T-helper 17 cell (primary cell): ENCODE data around the gene GHITM. TPM values are rescaled to one million over a fixed set of nuclear protein-coding genes. Genes with fewer than 3 reads are reported as not detected.
"Not testable (repeated sequence)": the region's sequence is repeated elsewhere in the genome, so short reads cannot be mapped to it uniquely, and the experiment has no call there.

ENCODE experiments used
- ATAC-seq: fragments of 150-1000 bp; cut with Tn5 transposase; 2 replicates; pipeline ENCODE4 v1.10.0; 2021; ENCODE audit warnings: mild to moderate bottlenecking, moderate library complexity
- DNase-seq, 3 donors: peaks; one replicate each; pipeline versions ENCODE4 v3.0.0 to v3.0.0-alpha.2; 2020 to 2021
- H3K9me3 ChIP-seq: one replicate; pipeline ENCODE4 v1.7.0; 2013; ENCODE audit warnings: low read length, mild to moderate bottlenecking; ENCODE audit not compliant: control insufficient read depth, poor library complexity, severe bottlenecking
- H3K27ac Mint-ChIP-seq: one replicate; pipeline ENCODE4 v1.8.0; 2022; ENCODE audit warnings: mild to moderate bottlenecking, moderate library complexity, mixed read lengths
- H3K27me3 Mint-ChIP-seq: one replicate; pipeline ENCODE4 v1.8.0; 2022; ENCODE audit warnings: mixed read lengths
- H3K36me3 Mint-ChIP-seq: one replicate; pipeline ENCODE4 v1.8.0; 2022; ENCODE audit warnings: low read depth, mixed read lengths
- H3K4me1 Mint-ChIP-seq: one replicate; pipeline ENCODE4 v1.8.0; 2022; ENCODE audit warnings: mild to moderate bottlenecking, mixed read lengths
- H3K4me3 Mint-ChIP-seq: one replicate; pipeline ENCODE4 v1.8.0; 2022; ENCODE audit warnings: mild to moderate bottlenecking, moderate library complexity, mixed read lengths
- total RNA-seq, 4 donors: library from RNA in 2 of 4; stranded (reverse) in 2 of 4; gene quantifications; one replicate each; pipeline ENCODE4 v1.2.3 and lab custom pipeline; 2022 to 2026

GHITM gene, protein sequence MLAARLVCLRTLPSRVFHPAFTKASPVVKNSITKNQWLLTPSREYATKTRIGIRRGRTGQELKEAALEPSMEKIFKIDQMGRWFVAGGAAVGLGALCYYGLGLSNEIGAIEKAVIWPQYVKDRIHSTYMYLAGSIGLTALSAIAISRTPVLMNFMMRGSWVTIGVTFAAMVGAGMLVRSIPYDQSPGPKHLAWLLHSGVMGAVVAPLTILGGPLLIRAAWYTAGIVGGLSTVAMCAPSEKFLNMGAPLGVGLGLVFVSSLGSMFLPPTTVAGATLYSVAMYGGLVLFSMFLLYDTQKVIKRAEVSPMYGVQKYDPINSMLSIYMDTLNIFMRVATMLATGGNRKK
- 10 to 100 TPM; 72.6 to 72.9 TPM for total RNA-seq
- 192 to 235 reads per million in 2 donors for total RNA-seq (lab: John Stamatoyannopoulos, UW)

DNA sequence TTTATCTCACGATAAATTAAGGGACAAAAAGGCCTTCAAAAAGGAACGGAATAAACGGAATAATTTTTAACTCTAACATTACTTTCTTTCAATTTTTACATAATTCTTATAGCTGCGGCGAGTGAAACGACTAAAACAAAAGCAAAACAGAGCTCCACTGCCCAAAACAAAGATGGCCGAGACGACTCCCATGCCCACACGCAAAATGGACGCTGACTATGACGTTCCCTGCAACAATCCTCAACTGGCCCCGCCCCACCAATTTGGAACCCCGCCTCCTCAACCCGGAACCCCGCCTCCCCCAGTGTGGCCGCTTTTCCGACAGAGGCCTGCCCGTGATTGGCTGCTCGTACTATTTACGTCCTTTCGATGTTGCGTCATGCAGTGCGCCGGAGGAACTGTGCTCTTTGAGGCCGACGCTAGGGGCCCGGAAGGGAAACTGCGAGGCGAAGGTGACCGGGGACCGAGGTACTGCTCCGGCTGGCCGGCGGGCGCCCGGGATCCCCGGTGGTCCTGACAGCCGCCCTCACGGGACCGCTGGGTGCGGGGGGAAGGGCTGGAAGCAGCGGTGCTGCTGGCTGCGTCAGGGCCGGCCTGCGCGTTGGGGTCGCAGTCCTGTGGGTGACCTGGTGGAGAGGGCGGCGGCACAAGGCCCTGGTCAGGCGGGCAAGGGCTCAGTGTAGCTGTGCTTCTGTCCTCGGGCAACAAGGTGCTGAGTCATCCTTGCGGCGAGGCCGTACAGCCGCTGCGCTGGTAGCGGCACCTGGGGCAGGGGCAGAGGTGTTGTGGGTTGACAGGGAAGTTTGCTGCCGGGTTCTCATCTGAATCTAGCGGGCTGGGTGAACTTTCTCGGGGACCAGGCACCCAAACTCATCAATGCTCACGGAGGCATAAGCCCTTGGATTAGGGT lies at the start of gene GHITM:
GHITM (plus strand) TSS at position 384 of the 910 bp plus-strand sequence. CDS start 1,992 bp downstream, outside the sequence.
- ATAC-seq: peak; percentile 94
- Mint-ChIP-seq H3K27me3 (no peaks in the 10 kb centered on the region), H3K4me1 (peaks cover 25% of the 10 kb centered on the region), H3K27ac (peak within 1 kb of the TSS; percentile 98), H3K36me3 (no peaks in the 10 kb centered on the region), H3K4me3 (peak within 1 kb of the TSS; percentile 93)
- H3K9me3 ChIP-seq: no peaks in the 10 kb centered on the region
- peak; percentile 93 to 99 (median 99) for DNase-seq

DNA sequence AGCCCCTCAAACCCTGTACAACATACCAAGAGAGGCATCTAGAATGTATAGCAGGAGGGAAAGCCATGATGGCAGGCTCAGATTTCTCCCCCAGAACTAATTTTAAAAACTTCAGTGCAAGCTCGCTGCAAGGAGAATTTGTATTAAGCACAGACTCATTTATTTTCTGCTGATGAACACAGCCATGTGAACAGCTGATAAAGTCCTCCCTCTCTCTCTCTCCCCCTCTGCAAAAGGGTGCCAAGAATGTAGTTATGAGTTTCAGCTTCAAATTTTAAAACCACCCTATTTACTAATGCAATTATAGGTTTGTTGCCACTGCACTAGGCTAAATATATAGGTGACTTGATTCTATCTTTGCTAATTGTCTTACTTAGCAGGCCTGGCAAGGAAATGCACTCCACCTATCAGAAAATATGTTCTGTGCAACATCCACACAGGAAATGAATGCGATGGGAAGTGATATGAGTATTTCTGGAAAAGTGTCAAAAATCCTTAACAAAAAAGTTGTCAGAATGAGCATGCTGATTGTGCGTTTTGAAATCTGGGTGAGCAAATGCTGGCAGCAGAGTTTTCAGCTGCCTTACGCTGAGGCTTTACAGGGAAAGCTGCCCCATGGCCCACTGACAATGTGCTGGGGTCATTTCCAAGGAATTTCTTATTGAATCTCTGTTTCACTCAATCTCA lies 43.4 kb upstream of the GHITM start:
- H3K27ac Mint-ChIP-seq: no peak overlapping the region
- peaks cover 19% of the 10 kb centered on the region for H3K27me3 Mint-ChIP-seq
- H3K4me1 Mint-ChIP-seq: no peaks in the 10 kb centered on the region
- no peaks in the 10 kb centered on the region for H3K9me3 ChIP-seq
- no peak for DNase-seq
- no peak overlapping the region for H3K4me3 Mint-ChIP-seq
- no peaks in the 10 kb centered on the region for H3K36me3 Mint-ChIP-seq
- ATAC-seq: no peak

DNA sequence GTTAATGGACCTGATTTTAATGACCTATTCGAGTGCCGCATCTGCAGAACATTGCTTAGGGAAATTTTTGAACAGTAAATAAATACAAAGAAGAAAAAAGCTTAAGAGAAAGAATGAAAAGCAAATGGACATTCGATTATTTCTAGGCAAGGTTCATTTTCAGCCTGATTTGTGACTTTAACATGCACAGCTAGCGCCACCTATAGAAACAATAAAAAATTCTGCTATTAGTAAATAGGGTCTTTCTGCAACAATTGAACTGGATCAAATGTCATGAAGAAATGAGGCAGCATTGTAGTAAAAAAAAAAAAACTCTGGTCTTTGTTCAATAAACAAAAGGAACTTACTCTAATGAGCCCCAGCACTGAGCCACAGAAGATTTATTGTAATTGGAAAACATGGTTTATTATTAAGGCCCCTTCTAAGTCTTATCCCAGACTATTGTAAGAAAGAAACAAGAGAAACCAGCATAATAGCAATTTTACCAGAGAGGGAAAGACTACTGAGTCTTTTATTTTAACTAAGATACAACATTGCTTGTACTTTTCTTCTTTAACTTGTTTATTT lies 41.4 kb upstream of the GHITM start:
- Mint-ChIP-seq H3K36me3 (no peaks in the 10 kb centered on the region), H3K4me3 (no peak overlapping the region), H3K27me3 (peaks cover 22% of the 10 kb centered on the region), H3K27ac (no peak overlapping the region), H3K4me1 (no peaks in the 10 kb centered on the region)
- ATAC-seq (no peak), DNase-seq (no peak)
- no peaks in the 10 kb centered on the region for H3K9me3 ChIP-seq

DNA sequence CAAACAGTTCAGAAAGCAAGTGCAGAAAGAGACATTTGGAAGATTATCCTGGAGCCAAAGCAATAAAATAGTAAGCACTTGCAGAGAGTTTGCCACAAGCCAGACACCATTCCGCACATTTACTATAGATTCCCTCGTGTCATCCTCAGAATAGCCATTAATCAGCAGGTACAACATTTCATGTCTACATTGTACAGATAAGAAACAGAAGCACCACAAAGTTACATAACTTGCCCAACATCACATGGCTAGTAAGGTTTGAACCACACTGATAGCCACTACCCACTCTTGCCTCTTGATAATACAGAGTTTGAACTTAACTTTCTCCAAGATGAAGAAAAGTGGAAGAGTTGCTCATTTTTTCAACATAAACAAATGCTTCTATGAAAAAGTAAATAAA lies 40.6 kb upstream of the GHITM start:
- no peak for DNase-seq
- Mint-ChIP-seq H3K27me3 (peaks cover 21% of the 10 kb centered on the region), H3K4me3 (no peak overlapping the region), H3K4me1 (no peaks in the 10 kb centered on the region), H3K36me3 (no peaks in the 10 kb centered on the region), H3K27ac (no peak overlapping the region)
- ATAC-seq: no peak
- H3K9me3 ChIP-seq: no peaks in the 10 kb centered on the region

DNA sequence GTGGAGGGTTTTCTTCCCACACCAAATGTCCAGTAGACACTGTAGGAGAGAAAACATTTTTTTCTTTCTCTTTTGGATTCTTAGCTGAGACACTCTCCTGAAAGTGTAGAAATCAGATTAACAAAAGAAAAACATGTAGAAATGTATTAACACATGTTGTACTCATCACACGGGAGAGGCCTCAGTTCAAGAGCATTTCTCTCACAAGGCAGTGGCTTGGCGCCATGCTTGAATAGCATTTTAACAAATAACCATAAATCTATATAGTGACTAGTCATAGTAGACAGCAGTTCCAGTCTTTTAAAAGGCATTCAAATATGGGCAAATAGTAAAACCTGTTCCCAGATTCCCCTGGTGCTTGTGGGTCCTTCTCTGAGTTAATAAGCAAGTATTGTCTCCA lies 38.3 kb upstream of the GHITM start:
- no peak overlapping the region for H3K4me3 Mint-ChIP-seq
- H3K27me3 Mint-ChIP-seq: peaks cover 21% of the 10 kb centered on the region
- no peaks in the 10 kb centered on the region for H3K36me3 Mint-ChIP-seq
- no peaks in the 10 kb centered on the region for H3K9me3 ChIP-seq
- H3K27ac Mint-ChIP-seq: no peak overlapping the region
- H3K4me1 Mint-ChIP-seq: no peaks in the 10 kb centered on the region
- ATAC-seq (no peak), DNase-seq (no peak)

DNA sequence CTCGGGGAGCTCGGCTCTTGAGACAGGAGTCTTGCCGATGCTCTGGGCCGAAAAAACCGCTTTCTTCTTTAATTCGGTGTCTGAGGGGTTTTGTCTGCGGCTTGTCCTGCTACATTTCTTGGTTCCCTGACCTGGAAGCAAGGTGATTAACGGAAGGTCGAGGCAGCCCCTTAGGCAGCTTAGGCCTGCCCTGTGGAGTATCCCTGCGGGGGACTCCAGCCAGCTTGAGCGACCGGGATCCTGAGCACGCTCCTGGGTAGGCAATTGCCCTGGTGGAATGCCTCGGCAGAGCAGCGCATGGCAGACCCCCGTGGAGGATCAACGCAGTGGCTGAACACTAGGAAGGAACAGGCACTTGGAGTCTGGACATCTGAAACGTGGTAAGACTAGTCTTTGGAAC lies 30.5 kb upstream of the GHITM start:
- Mint-ChIP-seq H3K27ac (no peak overlapping the region), H3K27me3 (peaks cover 32% of the 10 kb centered on the region), H3K36me3 (no peaks in the 10 kb centered on the region), H3K4me3 (no peak overlapping the region), H3K4me1 (no peaks in the 10 kb centered on the region)
- H3K9me3 ChIP-seq: no peaks in the 10 kb centered on the region
- no peak for DNase-seq
- no peak for ATAC-seq

DNA sequence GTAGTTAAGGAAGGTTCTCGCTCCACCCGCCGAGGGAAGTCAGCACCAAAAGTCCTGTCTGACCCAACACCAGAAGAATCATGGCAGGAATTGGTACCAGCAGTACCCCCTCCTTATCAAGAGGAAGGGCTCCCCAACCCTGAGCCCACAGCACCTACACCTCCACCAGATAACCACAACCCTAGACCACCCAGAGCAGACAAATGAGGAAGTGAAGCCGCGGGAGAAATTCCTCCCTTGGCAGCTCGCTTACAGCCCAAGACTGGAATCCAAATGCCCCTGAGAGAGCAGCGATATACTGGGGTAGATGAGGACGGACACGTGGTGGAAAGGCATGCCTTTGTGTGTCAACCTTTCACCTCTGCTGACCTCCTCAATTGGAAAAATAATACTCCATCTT lies 29.5 kb upstream of the GHITM start:
- H3K27me3 Mint-ChIP-seq: peaks cover 36% of the 10 kb centered on the region
- DNase-seq, H3K4me1 Mint-ChIP-seq, H3K36me3 Mint-ChIP-seq, H3K4me3 Mint-ChIP-seq, ATAC-seq, H3K9me3 ChIP-seq, H3K27ac Mint-ChIP-seq: not testable (repeated sequence)

DNA sequence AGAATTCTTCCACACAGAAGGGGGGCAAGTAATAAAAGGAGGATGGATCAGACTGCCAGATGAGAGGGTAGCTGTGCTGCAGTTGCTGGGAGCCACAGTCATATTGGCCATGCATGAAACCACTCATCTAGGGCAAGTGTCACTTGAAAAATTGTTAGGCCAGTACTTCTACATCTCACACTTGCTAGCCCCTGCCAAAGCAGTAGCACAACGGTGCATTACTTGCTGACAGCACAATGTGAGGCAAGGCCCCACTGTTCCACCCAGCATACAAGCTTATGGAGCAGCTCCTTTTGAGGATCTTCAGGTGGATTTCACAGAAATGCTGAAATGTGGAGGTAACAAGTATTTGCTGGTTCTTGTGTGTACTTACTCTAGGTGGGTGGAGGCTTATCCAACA lies 25.8 kb upstream of the GHITM start:
- DNase-seq, H3K4me1 Mint-ChIP-seq, H3K9me3 ChIP-seq, ATAC-seq, H3K4me3 Mint-ChIP-seq, H3K27ac Mint-ChIP-seq, H3K36me3 Mint-ChIP-seq: not testable (repeated sequence)
- peaks cover 48% of the 10 kb centered on the region for H3K27me3 Mint-ChIP-seq

DNA sequence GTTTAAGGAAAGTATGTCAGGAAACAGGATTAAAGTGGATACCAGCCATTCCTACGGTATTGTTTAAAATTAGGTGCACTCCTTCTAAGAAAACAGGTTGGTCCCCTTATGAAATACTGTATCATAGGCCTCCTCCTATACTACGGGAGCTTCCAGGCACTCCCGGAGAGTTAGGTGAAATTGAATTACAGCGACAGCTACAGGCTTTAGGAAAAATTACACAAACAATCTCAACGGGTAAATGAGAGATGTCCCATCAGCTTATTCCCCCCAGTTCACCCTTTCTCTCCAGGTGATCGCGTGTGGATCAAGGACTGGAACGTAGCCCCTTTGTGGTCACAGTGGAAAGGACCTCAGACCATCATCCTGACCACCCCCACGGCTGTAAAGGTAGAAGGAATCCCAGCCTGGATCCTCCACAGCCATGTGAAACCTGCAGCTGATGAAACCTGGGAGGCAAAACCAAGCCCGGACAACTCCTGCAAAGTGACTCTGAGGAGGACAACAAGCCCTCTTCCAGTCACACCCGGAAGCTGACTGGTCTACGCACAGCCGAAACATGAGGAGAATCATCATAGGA lies 25.1 kb upstream of the GHITM start:
- H3K36me3 Mint-ChIP-seq: no peaks in the 10 kb centered on the region
- no peaks in the 10 kb centered on the region for H3K4me1 Mint-ChIP-seq
- H3K4me3 Mint-ChIP-seq: no peak overlapping the region
- DNase-seq (no peak), ATAC-seq (no peak)
- H3K27me3 Mint-ChIP-seq: peaks cover 48% of the 10 kb centered on the region
- no peaks in the 10 kb centered on the region for H3K9me3 ChIP-seq
- no peak overlapping the region for H3K27ac Mint-ChIP-seq

DNA sequence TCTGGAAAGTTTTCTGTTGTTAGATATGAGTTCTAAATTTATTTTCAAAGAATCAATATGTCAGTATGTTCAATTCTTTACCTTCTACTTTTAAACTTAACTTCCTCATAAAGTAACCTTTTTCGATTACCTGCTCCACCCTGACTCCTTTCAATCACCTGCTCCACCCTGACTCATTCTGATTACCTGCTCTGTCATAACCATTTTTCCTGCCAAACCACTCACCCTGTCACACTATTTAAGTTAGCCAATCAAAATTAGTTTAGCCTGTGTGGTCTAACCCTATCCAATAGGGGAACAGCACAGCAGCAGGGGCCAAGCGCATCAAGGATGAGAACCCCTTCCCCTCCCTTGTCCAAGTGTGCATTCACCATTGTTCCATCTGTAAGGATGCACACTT lies 22.1 kb upstream of the GHITM start:
- H3K4me3 Mint-ChIP-seq, DNase-seq, H3K27ac Mint-ChIP-seq, H3K4me1 Mint-ChIP-seq, ATAC-seq, H3K36me3 Mint-ChIP-seq, H3K9me3 ChIP-seq: not testable (repeated sequence)
- peaks cover 34% of the 10 kb centered on the region for H3K27me3 Mint-ChIP-seq

DNA sequence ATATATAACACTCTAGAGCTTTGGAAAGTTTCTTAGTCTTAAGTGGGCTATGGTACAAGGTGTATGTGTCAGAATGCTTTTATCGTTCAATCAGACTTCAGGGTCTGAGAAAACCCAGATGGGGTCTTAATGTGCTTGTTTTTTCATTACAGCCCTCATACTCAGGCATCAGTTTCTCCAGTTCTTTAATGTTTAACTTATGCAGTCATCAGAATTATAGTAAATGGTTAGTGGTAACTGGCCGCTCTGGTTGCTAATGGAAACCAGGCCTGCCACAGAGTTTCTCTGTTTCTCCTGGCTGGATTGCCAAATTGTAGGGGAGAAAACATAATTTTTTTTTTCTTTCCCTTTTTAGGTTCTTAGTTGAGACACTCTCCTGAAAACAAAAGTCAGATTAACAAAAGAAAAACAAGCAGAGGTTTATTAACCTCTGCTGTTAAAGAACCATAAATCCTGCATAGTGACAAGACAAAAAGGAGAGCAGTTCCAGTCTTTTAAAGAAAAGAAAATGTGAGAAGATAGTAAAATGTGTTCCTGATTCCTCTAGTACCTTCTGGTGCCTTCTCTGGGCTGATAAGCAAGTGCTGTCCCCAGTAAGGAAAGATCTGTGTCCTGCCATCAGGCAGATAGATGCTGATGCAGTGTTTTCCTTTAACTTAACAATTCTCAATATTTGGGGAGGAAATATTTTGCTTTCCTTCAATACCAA lies 21.5 kb upstream of the GHITM start:
- H3K9me3 ChIP-seq: no peaks in the 10 kb centered on the region
- Mint-ChIP-seq H3K27ac (no peak overlapping the region), H3K36me3 (no peaks in the 10 kb centered on the region), H3K4me3 (no peak overlapping the region), H3K27me3 (peaks cover 34% of the 10 kb centered on the region), H3K4me1 (no peaks in the 10 kb centered on the region)
- ATAC-seq (no peak), DNase-seq (no peak)

DNA sequence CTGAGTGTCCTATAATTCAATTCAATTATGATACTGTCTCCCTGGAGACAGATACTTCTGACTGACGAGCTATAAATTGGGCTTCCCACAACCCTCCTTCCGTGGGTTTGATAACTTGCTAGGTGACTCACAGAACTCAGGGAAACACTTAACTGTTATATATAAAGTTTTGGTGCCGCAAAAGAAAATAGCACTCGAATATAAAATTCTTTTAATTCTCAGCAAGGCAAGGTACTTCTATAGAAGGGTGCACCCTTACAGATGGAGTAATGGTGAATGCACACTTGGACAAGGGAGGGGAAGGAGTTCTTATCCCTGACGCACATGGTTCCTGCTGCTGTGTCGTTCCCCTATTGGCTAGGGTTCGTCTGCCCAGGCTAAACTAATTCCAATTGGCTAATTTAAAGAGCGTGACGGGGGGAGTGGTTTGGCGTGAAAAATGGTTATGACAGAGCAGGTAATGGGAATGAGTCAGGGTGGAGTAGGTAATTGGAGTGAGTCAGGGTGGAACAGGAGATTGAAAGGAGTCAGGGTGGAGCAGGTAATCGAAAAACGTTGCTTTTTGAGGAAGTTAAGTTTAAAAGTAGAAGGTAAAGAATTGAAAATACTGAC lies 20.8 kb upstream of the GHITM start:
- Mint-ChIP-seq H3K27ac (no peak overlapping the region), H3K4me3 (no peak overlapping the region)

More for the DNA sequence above, 20.8 kb upstream of the GHITM start:
- no peak for ATAC-seq
- Mint-ChIP-seq H3K27me3 (peaks cover 34% of the 10 kb centered on the region), H3K36me3 (no peaks in the 10 kb centered on the region), H3K4me1 (no peaks in the 10 kb centered on the region)
- no peaks in the 10 kb centered on the region for H3K9me3 ChIP-seq
- no peak for DNase-seq
